Measurements from ENCODE around the gene HARBI1. TPM values are rescaled to one million over a fixed set of nuclear protein-coding genes. Genes with fewer than 3 reads are reported as not detected.

HARBI1 gene
- total and polyA plus RNA-seq, 10 of the 15 experiments (the other 5 are each of a cell fraction or from before 2014, with no cell fraction given): 3.6 to 8.4 (median 5.2) TPM

- Histone ChIP-seq H3K9ac (ENCODE audit: control insufficient read depth, insufficient read depth, low read length) (no peak overlapping the region), H3K9me3 (replicated peaks; ENCODE audit: control insufficient read depth, insufficient read depth, low read length) (no peaks in the 10 kb centered on the region), H3K27me3 (replicated peaks in 1 of 2; ENCODE audit: control insufficient read depth in 2 of 2, insufficient read depth in 2 of 2, low read length in 1 of 2) (no peaks in the 10 kb centered on the region), H4K20me1 (ENCODE audit: control insufficient read depth, insufficient read depth) (no peaks in the 10 kb centered on the region), H3K79me2 (ENCODE audit: control insufficient read depth, insufficient read depth, low read length) (no peaks in the 10 kb centered on the region), H2AFZ (ENCODE audit: control insufficient read depth, low read depth, low read length) (no peak overlapping the region), H3K4me2 (ENCODE audit: control insufficient read depth, insufficient read depth) (no peak overlapping the region), H3K27ac (ENCODE audit: control insufficient read depth, insufficient read depth) (no peak overlapping the region), H3K4me1 (ENCODE audit: control insufficient read depth, insufficient read depth, low read length) (no peaks in the 10 kb centered on the region), H3K36me3 (ENCODE audit: control insufficient read depth in 2 of 2, insufficient read depth in 2 of 2, low read length in 1 of 2) (peaks cover 12 to 34% of the 10 kb centered on the region in 2 experiments), H3K4me3 (no peak overlapping the region)
- no peak for DNase-seq (ENCODE audit: low read depth, low spot score)
- FAIRE-seq: no peak
- no peak for TF ChIP-seq CHD2 (IDR thresholded peaks at IDR 0.05; ENCODE audit: borderline replicate concordance, low read depth, low read length)
- no peak for TF ChIP-seq BRCA1 (IDR thresholded peaks at IDR 0.05; ENCODE audit: low read depth, low read length)
- no peak for TF ChIP-seq SREBF2 (IDR thresholded peaks at IDR 0.05; ENCODE audit: low read length)
- TF ChIP-seq ESRRA (IDR thresholded peaks at IDR 0.05; ENCODE audit: low read length): no peak
- TF ChIP-seq PAX8 (IDR thresholded peaks at IDR 0.05): no peak
- no peak for TF ChIP-seq NFXL1 (IDR thresholded peaks at IDR 0.05; ENCODE audit: borderline replicate concordance)
- no peak for TF ChIP-seq ZSCAN29 (IDR thresholded peaks at IDR 0.05)
- TF ChIP-seq CREM (IDR thresholded peaks at IDR 0.05; ENCODE audit: low read depth): no peak
- ChIA-PET SMC1A (ENCODE audit: uncharacterized antibody, unreplicated experiment) (no interaction called here), CTCF (no interaction called here), RAD21 (ENCODE audit: unreplicated experiment) (no interaction called here), POLR2A (no interaction called here)
- in situ Hi-C loops (cut with MboI): no loop called here
- no TSS peak for BruUV-seq (replicated peaks)
- intact Hi-C loops (cut with micrococcal nuclease; ENCODE audit: unreplicated experiment): no loop called here
- ATAC-seq: no peak
These were observed 44.8 kb upstream of the HARBI1 start for GRCh38 chr11:46661836-46662235.

- Histone ChIP-seq H3K4me1 (ENCODE audit: control insufficient read depth, insufficient read depth, low read length) (no peaks in the 10 kb centered on the region), H3K27me3 (replicated peaks in 1 of 2; ENCODE audit: control insufficient read depth in 2 of 2, insufficient read depth in 2 of 2, low read length in 1 of 2) (no peaks in the 10 kb centered on the region), H3K79me2 (ENCODE audit: control insufficient read depth, insufficient read depth, low read length) (no peaks in the 10 kb centered on the region), H3K9me3 (replicated peaks; ENCODE audit: control insufficient read depth, insufficient read depth, low read length) (no peaks in the 10 kb centered on the region), H3K4me2 (ENCODE audit: control insufficient read depth, insufficient read depth) (no peak overlapping the region), H3K27ac (ENCODE audit: control insufficient read depth, insufficient read depth) (no peak overlapping the region), H3K36me3 (ENCODE audit: control insufficient read depth in 2 of 2, insufficient read depth in 2 of 2, low read length in 1 of 2) (peaks cover 5 to 26% of the 10 kb centered on the region in 2 experiments), H3K4me3 (no peak overlapping the region), H4K20me1 (ENCODE audit: control insufficient read depth, insufficient read depth) (no peaks in the 10 kb centered on the region), H3K9ac (ENCODE audit: control insufficient read depth, insufficient read depth, low read length) (no peak overlapping the region), H2AFZ (ENCODE audit: control insufficient read depth, low read depth, low read length) (no peak overlapping the region)
- POLR2A ChIA-PET: interaction anchor here (0.7 kb wide), 1 partner anchor 17 kb away, joined by 4 read pairs; no protein-coding TSS in a partner anchor
- ATAC-seq (no peak), DNase-seq (ENCODE audit: low read depth, low spot score) (no peak), FAIRE-seq (no peak)
- no TSS peak for BruUV-seq (replicated peaks)
- in situ Hi-C loops (cut with MboI) (no loop called here), intact Hi-C loops (cut with micrococcal nuclease; ENCODE audit: unreplicated experiment) (no loop called here)
- RAD21 ChIA-PET (ENCODE audit: unreplicated experiment): no interaction called here
- TF ChIP-seq ZNF274 (IDR thresholded peaks at IDR 0.05; ENCODE audit: insufficient read depth, insufficient read length): no peak
- TF ChIP-seq ASH2L (IDR thresholded peaks at IDR 0.05; ENCODE audit: borderline replicate concordance, low read depth): no peak
- no peak for TF ChIP-seq FOXK2 (IDR thresholded peaks at IDR 0.05)
- TF ChIP-seq ATF7 (IDR thresholded peaks at IDR 0.05; ENCODE audit: low read depth): no peak
- TF ChIP-seq ELK1 (IDR thresholded peaks at IDR 0.05; ENCODE audit: low read depth, low read length): no peak
- CTCF ChIA-PET: interaction anchor here (0.8 kb wide), 1 partner anchor 10 kb away, joined by 3 read pairs; no protein-coding TSS in a partner anchor
- 91% methylated on average over 1 of the region's 1 CpG for WGBS (ENCODE audit: insufficient coverage, insufficient replicate concordance, low lambda C conversion rate, missing lambda C conversion rate)
- SMC1A ChIA-PET (ENCODE audit: uncharacterized antibody, unreplicated experiment): interaction anchor here (1.0 kb wide), 1 partner anchor 14 kb away, joined by 3 read pairs; no protein-coding TSS in a partner anchor
These were observed 42.9 kb upstream of the HARBI1 start for GRCh38 chr11:46659908-46660307.
